ENCODE measurements around the gene YAF2. TPM values are rescaled to one million over a fixed set of nuclear protein-coding genes. Genes with fewer than 3 reads are reported as not detected.
A peak's percentile ranks its signal among the peaks of the same experiment; 100 is the strongest.

The YAF2 gene
- total RNA-seq, 1 donor, result 17.3 TPM

DNA sequence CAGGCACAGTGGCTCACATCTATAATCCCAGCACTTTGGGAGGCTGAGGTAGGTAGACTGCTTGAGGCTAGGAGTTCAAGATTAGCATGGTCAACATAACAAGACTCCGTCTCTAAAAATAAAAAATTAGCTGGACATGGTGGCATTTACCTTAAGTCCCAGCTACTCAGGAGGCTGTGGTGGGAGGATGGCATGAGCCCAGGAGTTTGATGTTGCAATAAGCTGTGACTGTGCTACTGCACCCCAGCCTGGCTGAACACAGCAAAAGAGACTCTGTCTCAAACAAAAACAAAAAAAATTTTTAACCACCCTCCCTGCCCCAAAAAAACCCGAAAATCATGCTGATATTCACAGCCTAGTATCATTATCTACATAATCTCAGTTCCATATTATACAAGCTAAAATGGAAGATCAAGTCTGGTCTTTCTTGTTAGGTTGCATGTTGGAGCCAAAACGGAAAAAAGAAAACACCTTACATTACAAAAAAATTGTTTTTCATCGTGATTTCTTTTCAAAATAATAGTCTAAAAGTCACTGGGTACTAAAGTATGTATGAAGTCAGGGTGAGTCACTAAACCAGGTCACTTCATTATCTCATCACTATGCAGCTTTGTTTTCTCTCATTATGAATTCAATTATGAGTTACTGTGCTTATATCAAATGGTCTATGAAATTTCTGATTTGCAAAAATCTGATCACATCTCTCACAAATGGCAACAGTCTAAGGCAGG is 107.2 kb downstream of the YAF2 start:
- peak overlapping the region; percentile 32 for H3K4me3 ChIP-seq (ENCODE audit: low read depth, low read length)
- TF ChIP-seq, protein P1, sequence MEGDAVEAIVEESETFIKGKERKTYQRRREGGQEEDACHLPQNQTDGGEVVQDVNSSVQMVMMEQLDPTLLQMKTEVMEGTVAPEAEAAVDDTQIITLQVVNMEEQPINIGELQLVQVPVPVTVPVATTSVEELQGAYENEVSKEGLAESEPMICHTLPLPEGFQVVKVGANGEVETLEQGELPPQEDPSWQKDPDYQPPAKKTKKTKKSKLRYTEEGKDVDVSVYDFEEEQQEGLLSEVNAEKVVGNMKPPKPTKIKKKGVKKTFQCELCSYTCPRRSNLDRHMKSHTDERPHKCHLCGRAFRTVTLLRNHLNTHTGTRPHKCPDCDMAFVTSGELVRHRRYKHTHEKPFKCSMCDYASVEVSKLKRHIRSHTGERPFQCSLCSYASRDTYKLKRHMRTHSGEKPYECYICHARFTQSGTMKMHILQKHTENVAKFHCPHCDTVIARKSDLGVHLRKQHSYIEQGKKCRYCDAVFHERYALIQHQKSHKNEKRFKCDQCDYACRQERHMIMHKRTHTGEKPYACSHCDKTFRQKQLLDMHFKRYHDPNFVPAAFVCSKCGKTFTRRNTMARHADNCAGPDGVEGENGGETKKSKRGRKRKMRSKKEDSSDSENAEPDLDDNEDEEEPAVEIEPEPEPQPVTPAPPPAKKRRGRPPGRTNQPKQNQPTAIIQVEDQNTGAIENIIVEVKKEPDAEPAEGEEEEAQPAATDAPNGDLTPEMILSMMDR (IDR thresholded peaks at IDR 0.05; ENCODE audit: insufficient read depth, low read length), result no peak
- peak; percentile 56 for DNase-seq (ENCODE audit: low read depth)

DNA sequence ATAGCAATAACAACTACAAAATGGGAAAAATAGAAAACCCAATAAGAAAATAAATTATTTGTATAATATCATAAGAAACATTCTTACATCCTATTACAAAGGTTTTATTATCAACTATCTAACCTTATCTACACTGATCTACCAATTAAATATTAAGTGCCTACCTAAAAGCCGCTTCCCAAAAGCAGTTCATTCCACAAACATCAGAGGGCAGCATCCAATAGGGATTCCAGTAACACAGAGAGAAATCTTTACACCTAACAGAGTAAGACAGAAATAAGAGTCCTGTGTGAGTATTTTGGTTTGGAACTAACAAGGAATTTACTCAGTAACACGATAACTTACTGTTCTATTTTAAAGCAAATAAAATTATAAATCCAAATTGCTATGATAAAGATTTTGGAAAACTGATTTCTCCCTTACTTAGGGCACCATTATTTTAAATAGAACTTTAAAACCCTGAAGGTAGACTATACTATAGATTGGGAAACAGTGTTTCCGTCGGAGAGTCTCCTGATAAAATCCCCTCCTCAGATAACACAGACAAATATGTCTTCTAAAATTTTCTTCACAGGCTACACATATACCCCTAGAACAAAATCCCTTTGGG is 108.3 kb downstream of the YAF2 start:
- TF ChIP-seq, protein P1 (IDR thresholded peaks at IDR 0.05; ENCODE audit: insufficient read depth, low read length), result peak; percentile 86
- DNase-seq (ENCODE audit: low read depth), result peak; percentile 84

DNA sequence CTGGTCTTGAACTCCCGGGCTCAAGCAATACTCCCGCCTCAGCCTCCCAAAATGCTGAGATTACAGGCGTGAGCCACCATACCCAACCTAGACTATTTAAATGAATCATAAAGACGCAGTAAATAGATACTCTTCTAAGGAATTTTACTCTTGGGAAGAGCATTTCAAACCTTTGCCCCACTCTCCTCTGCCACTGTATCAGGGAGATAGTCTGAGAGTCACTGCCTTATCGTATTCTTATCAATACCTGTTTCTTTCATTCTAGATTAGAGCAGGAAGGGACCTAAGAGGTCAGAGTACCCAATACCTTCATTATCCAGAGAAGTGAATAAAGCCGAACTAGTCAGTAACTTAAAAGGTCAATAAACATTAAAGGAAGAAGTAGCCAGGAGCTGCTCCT is 109.2 kb downstream of the YAF2 start:
- DNase-seq (ENCODE audit: low read depth), result no peak
- TF ChIP-seq, protein P1 (IDR thresholded peaks at IDR 0.05; ENCODE audit: insufficient read depth, low read length), result no peak
- H3K4me3 ChIP-seq (ENCODE audit: low read depth, low read length), result no peak overlapping the region

More for the DNA sequence above, 108.3 kb downstream of the YAF2 start:
- H3K4me3 ChIP-seq (ENCODE audit: low read depth, low read length), result no peak overlapping the region

DNA sequence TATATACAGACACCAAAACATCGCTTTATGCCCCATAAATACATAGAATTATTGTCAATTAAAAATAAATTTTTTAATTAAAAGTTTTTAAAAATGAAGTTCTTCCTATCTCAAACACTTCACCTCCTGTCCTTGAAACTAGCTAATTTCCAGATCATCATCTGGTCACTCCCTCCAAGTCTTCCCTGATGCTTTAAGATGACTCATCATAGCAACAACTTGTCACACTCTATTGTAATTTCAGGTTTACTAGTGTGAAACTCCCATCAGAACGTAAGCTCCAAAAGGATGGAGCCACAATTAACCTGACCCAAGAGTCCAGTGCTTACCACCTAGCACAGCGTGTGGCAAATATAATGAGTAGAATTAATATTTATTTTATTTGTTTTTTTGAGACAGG is 109.7 kb downstream of the YAF2 start:
- H3K4me3 ChIP-seq (ENCODE audit: low read depth, low read length), result no peak overlapping the region
- DNase-seq (ENCODE audit: low read depth), result no peak
- TF ChIP-seq, protein P1 (IDR thresholded peaks at IDR 0.05; ENCODE audit: insufficient read depth, low read length), result no peak

DNA sequence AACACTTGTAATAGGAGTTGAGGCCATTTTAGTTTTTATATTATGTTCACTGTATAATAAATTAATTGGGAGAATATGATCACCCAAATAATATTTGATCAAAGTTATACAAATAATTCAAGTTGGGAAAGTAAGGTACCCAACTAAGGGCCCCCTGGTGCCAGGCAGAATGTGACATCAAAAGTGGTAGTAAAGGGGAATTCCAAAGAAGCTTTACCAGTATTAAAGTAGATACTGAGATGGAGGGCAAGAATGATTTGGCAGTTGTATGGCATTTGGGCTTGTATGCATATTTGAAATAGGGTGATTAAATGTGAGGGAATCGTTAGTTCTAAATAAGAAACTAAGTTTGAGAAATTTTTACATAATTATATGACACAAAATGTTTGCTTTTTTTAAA is 111.1 kb downstream of the YAF2 start:
- no peak overlapping the region for H3K4me3 ChIP-seq (ENCODE audit: low read depth, low read length)
- no peak for DNase-seq (ENCODE audit: low read depth)
- TF ChIP-seq, protein P1 (IDR thresholded peaks at IDR 0.05; ENCODE audit: insufficient read depth, low read length), result no peak

DNA sequence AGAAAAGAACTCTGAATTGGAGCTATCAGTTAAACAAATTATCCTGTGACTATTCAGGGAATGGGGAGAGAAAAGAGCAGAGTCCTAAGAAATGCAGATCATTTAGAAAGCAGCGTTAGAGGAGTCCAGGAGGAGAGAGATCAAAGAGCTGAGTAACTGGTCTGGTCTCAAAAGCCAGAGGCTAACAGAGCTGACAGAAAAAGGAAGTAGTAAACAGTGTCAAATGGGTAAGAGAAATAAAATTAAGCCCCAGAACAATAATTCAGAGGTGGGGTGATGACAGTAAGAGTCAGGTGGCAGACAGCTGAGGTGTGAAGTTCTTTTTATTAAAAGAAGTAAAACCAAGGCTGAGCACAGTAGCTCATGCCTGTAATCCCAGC is 112.7 kb downstream of the YAF2 start:
- DNase-seq (ENCODE audit: low read depth), result no peak
- TF ChIP-seq, protein P1 (IDR thresholded peaks at IDR 0.05; ENCODE audit: insufficient read depth, low read length), result no peak
- no peak overlapping the region for H3K4me3 ChIP-seq (ENCODE audit: low read depth, low read length)

Measured in fibroblast of the aortic adventitia (primary cell).